Measurements from ENCODE around the gene NFE2L1. TPM values are rescaled to one million over a fixed set of nuclear protein-coding genes. Genes with fewer than 3 reads are reported as not detected.

The NFE2L1 gene
- total and polyA plus RNA-seq, 9 of the 15 experiments (the other 6 are each of a cell fraction or from before 2014, with no cell fraction given), result 2.0 to 68.6 (median 39.7) TPM

DNA sequence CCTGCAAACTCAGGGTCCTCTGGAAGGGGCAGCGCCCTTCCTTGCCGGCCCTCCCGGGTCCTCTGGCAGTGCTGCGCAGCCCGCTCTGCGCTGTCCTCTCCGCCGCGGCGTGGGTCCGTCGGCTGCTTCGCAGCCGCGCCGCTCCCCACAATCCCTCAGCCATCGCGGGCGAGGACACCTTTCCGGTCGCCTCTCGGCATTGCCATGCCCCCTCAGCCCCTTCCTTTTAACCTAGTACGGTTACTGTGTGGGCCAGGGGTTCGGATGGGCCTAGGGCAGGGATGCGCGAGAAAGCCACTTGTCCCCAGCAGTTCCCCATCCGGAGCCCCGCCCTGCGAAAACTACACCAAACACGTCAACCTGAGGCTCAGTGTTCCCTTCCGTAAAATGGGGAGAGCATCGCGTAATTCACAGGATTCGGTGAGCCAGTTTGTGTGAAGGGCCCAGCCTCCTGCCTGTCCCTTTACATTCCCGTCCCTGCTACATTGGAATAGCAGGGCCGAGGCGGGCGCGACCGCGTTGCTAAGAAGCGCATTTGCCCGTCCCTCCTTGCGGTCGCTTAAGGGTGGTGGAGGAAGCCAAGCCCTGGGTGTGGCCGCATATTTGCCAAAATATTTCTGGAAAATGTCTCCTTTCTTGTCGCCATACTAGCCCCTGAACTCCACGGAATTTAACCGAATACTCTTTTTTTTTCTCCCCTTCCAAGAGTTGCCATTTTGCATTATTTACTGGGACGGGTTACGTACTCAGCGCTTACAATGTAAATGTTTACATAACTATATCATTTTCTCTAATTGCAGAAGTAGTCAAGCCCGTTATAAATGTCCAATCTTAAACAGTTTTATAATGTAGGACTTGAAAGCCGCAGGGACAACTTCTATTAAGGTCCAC, 23.8 kb upstream of the NFE2L1 start (continued):
- TF ChIP-seq, protein P1, sequence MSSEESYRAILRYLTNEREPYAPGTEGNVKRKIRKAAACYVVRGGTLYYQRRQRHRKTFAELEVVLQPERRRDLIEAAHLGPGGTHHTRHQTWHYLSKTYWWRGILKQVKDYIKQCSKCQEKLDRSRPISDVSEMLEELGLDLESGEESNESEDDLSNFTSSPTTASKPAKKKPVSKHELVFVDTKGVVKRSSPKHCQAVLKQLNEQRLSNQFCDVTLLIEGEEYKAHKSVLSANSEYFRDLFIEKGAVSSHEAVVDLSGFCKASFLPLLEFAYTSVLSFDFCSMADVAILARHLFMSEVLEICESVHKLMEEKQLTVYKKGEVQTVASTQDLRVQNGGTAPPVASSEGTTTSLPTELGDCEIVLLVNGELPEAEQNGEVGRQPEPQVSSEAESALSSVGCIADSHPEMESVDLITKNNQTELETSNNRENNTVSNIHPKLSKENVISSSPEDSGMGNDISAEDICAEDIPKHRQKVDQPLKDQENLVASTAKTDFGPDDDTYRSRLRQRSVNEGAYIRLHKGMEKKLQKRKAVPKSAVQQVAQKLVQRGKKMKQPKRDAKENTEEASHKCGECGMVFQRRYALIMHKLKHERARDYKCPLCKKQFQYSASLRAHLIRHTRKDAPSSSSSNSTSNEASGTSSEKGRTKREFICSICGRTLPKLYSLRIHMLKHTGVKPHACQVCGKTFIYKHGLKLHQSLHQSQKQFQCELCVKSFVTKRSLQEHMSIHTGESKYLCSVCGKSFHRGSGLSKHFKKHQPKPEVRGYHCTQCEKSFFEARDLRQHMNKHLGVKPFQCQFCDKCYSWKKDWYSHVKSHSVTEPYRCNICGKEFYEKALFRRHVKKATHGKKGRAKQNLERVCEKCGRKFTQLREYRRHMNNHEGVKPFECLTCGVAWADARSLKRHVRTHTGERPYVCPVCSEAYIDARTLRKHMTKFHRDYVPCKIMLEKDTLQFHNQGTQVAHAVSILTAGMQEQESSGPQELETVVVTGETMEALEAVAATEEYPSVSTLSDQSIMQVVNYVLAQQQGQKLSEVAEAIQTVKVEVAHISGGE (CRISPR knock-in tag; IDR thresholded peaks at IDR 0.05), result no peak
- 0 out of 2 replicates have a peak, but pooled peaks have one; percentile 19 for TF ChIP-seq SMARCE1 (IDR thresholded peaks at IDR 0.05)
- TF ChIP-seq ATF7 (IDR thresholded peaks at IDR 0.05), result 0 out of 2 replicates have a peak, but pooled peaks have one; percentile 11
- no peak for TF ChIP-seq ZNF318 (IDR thresholded peaks at IDR 0.05; ENCODE audit: borderline replicate concordance in 1 of 2, low read depth in 1 of 2)
- no peak for TF ChIP-seq ZNF699 (CRISPR knock-in tag; IDR thresholded peaks at IDR 0.05; ENCODE audit: insufficient replicate concordance)
- peak; percentile 88 for TF ChIP-seq PTBP1 (IDR thresholded peaks at IDR 0.05; ENCODE audit: low read depth, low read length)
- TF ChIP-seq GATAD2B (IDR thresholded peaks at IDR 0.05; ENCODE audit: borderline replicate concordance), result no peak
- TF ChIP-seq POLR2H (tag; IDR thresholded peaks at IDR 0.05; ENCODE audit: low read depth), result no peak
- TF ChIP-seq CREB1 (IDR thresholded peaks at IDR 0.05), result no peak
- TF ChIP-seq CREB1 (CRISPR knock-in tag; IDR thresholded peaks at IDR 0.05), result peak; percentile 57; the same call in 1 of the 2 replicates
- TF ChIP-seq ZNF75A (CRISPR knock-in tag; IDR thresholded peaks at IDR 0.05), result no peak
- TF ChIP-seq TCFL5 (CRISPR knock-in tag; conservative IDR thresholded peaks at IDR 0.05), result no peak
- TF ChIP-seq, protein P2, sequence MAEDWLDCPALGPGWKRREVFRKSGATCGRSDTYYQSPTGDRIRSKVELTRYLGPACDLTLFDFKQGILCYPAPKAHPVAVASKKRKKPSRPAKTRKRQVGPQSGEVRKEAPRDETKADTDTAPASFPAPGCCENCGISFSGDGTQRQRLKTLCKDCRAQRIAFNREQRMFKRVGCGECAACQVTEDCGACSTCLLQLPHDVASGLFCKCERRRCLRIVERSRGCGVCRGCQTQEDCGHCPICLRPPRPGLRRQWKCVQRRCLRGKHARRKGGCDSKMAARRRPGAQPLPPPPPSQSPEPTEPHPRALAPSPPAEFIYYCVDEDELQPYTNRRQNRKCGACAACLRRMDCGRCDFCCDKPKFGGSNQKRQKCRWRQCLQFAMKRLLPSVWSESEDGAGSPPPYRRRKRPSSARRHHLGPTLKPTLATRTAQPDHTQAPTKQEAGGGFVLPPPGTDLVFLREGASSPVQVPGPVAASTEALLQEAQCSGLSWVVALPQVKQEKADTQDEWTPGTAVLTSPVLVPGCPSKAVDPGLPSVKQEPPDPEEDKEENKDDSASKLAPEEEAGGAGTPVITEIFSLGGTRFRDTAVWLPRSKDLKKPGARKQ (CRISPR knock-in tag; IDR thresholded peaks at IDR 0.05), result no peak
